Endothelial cell of umbilical vein (primary cell): Measurements from ENCODE around the gene SLC35E3.

Experiments used
- EZH2 ChIP-seq: IDR thresholded peaks from 2 replicates; pipeline ENCODE4 v1.6.1; 2012; ENCODE audit warnings: borderline replicate concordance, low read depth, mild to moderate bottlenecking, moderate library complexity, low read length, inconsistent platforms; ENCODE audit not compliant: severe bottlenecking
- FOS ChIP-seq: IDR thresholded peaks from 2 replicates; pipeline ENCODE4 v1.6.1; 2011; ENCODE audit warnings: mild to moderate bottlenecking, low read length, moderate library complexity, borderline replicate concordance; ENCODE audit not compliant: insufficient read depth
- GATA2 ChIP-seq: IDR thresholded peaks from 2 replicates; pipeline ENCODE4 v1.7.0; 2011; ENCODE audit warnings: low read depth, mild to moderate bottlenecking, moderate library complexity, mixed read lengths, low read length; ENCODE audit not compliant: insufficient read length, insufficient read depth
- JUN ChIP-seq: IDR thresholded peaks from 2 replicates; pipeline ENCODE4 v1.6.1; 2011; ENCODE audit warnings: borderline replicate concordance, low read depth; ENCODE audit not compliant: insufficient read length, insufficient read depth
- MYC ChIP-seq: IDR thresholded peaks from one replicate; pipeline ENCODE4 v1.6.1; 2011; ENCODE audit warnings: mild to moderate bottlenecking, low read depth, low read length
- POLR2A ChIP-seq: IDR thresholded peaks from 2 replicates; pipeline ENCODE4 v1.6.1; 2012; ENCODE audit warnings: low read depth, mild to moderate bottlenecking, control low read depth, low read length
- POLR2AphosphoS5 ChIP-seq: IDR thresholded peaks from 2 replicates; pipeline ENCODE4 v1.6.1; 2012; ENCODE audit warnings: low read depth, mild to moderate bottlenecking, control low read depth, low read length, moderate library complexity; ENCODE audit not compliant: insufficient read depth
- TF ChIP-seq, protein P1 (sequence below), 2 donors: IDR thresholded peaks; 1 replicate in 1 of 2; 2 replicates in 1 of 2; pipeline ENCODE4 v1.5.1; 2011; ENCODE audit warnings: low read length in 2 of 2, mild to moderate bottlenecking in 2 of 2, moderate library complexity in 2 of 2, control low read depth in 1 of 2, inconsistent platforms in 1 of 2, low read depth in 1 of 2; ENCODE audit not compliant: insufficient read depth in 1 of 2; ENCODE audit errors: extremely low read depth in 1 of 2
- TF ChIP-seq, protein P2 (sequence below): IDR thresholded peaks from 2 replicates; pipeline ENCODE4 v1.6.1; 2011; ENCODE audit not compliant: insufficient read depth, insufficient read length

DNA sequence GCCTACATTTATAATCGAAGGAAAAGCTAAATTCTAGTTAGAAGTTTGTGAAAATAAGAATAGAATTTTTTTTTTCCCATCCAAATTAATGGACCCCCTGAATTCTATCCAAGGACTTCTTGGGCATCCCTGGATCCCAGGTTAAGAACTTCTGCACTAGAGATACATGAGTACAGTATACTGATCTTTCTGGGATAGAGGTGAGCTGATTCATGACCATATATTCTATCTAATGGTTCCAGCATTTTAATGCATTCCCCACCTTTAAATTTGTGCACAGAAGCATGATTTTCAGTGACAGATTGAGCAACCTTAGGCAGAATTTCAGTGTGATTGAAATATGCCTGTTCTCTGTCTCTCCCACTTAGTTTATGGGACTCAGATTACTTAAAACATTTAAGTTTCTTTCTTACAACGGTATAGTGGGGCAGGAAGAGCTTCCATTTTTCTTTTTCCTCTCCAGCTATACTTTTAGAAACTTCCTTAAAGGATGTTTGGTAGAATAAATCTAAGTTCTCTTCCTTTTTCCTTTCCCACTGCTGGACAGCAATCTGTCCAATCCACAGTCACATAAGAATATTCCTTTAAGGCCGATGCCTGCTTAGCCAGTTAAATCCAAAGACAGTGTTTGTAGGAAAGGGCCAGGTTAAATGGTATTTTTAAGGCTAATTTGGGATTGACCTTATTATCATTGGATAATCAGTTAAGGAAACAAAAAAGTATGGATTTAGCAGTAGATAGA is 68.7 kb downstream of the SLC35E3 start:
- TF ChIP-seq, protein P1, sequence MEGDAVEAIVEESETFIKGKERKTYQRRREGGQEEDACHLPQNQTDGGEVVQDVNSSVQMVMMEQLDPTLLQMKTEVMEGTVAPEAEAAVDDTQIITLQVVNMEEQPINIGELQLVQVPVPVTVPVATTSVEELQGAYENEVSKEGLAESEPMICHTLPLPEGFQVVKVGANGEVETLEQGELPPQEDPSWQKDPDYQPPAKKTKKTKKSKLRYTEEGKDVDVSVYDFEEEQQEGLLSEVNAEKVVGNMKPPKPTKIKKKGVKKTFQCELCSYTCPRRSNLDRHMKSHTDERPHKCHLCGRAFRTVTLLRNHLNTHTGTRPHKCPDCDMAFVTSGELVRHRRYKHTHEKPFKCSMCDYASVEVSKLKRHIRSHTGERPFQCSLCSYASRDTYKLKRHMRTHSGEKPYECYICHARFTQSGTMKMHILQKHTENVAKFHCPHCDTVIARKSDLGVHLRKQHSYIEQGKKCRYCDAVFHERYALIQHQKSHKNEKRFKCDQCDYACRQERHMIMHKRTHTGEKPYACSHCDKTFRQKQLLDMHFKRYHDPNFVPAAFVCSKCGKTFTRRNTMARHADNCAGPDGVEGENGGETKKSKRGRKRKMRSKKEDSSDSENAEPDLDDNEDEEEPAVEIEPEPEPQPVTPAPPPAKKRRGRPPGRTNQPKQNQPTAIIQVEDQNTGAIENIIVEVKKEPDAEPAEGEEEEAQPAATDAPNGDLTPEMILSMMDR (IDR thresholded peaks at IDR 0.05; ENCODE audit: extremely low read depth in 1 of 2, insufficient read depth in 1 of 2, low read depth in 1 of 2, low read length in 2 of 2): no peak
- TF ChIP-seq EZH2 (no peak), POLR2AphosphoS5 (no peak), POLR2A (no peak), JUN (no peak), MYC (no peak), FOS (no peak), GATA2 (no peak)
- TF ChIP-seq, protein P2, sequence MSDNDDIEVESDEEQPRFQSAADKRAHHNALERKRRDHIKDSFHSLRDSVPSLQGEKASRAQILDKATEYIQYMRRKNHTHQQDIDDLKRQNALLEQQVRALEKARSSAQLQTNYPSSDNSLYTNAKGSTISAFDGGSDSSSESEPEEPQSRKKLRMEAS: no peak
